ENCODE data around the gene RNF214. TPM values are rescaled to one million over a fixed set of nuclear protein-coding genes. Genes with fewer than 3 reads are reported as not detected.

The RNF214 gene
- total and polyA plus RNA-seq, 2 of the 4 experiments (the other 2 are of a cell fraction): 7.9 to 14.8 TPM

- Histone ChIP-seq H2BK15ac (ENCODE audit: low read depth, low read length) (no peak overlapping the region), H3K14ac (replicated peaks; ENCODE audit: low read depth, low read length) (no peak overlapping the region), H4K8ac (ENCODE audit: low read depth in 2 of 2, low read length in 2 of 2) (no peak overlapping the region), H4K20me1 (ENCODE audit: insufficient read depth, low read length) (no peaks in the 10 kb centered on the region; the same call in 1 of the 2 replicates), H3K27ac (ENCODE audit: insufficient read depth, low read length) (no peak overlapping the region), H3K9ac (ENCODE audit: low read depth, low read length) (no peak overlapping the region), H4K91ac (ENCODE audit: insufficient read depth, low read depth, low read length) (no peak overlapping the region), H3K4me2 (ENCODE audit: low read depth, low read length) (no peak overlapping the region), H3K18ac (ENCODE audit: low read depth, low read length) (no peak overlapping the region), H2BK120ac (ENCODE audit: low read depth, low read length) (no peak overlapping the region), H3K56ac (ENCODE audit: extremely low read depth, insufficient read depth, low read length) (no peak overlapping the region), H3K4me3 (ENCODE audit: insufficient read depth, low read depth, low read length) (no peak overlapping the region), H3K9me3 (ENCODE audit: control insufficient read depth, insufficient read depth, low read length) (no peaks in the 10 kb centered on the region), H2AK5ac (ENCODE audit: low read depth, low read length) (peak overlapping the region; percentile 38; the same call in 1 of the 2 replicates), H2BK5ac (ENCODE audit: low read depth, low read length, poor library complexity, severe bottlenecking) (no peak overlapping the region), H2AK9ac (replicated peaks; ENCODE audit: low read depth, low read length, poor library complexity) (no peak overlapping the region), H3K36me3 (ENCODE audit: control insufficient read depth, insufficient read depth, low read length) (peaks cover 13% of the 10 kb centered on the region; the same call in 1 of the 2 replicates), H3K9me1 (ENCODE audit: insufficient read depth, low read length) (0 out of 2 replicates have a peak, but pooled peaks cover 4% of the 10 kb centered on the region), H2BK20ac (ENCODE audit: low read depth, low read length) (no peak overlapping the region), H3K27me3 (ENCODE audit: control insufficient read depth, insufficient read depth, low read length) (no peaks in the 10 kb centered on the region), H3K79me1 (ENCODE audit: low read depth in 1 of 2, low read length in 2 of 2) (peaks cover 17 to 32% of the 10 kb centered on the region in 2 experiments), H3K4ac (ENCODE audit: low read depth, low read length) (no peak overlapping the region), H3K23ac (ENCODE audit: low read depth, low read length) (no peak overlapping the region), H3K4me1 (ENCODE audit: control insufficient read depth, insufficient read depth, low read length) (peaks cover 7% of the 10 kb centered on the region), H4K5ac (ENCODE audit: low read depth, low read length) (no peak overlapping the region), H2AFZ (replicated peaks; ENCODE audit: low read length, poor library complexity) (no peak overlapping the region)
- ChIA-PET CTCF (no interaction called here), POLR2A (ENCODE audit: unreplicated experiment) (no interaction called here)
- in situ Hi-C loops (cut with MboI; ENCODE audit: low sequenced_read_pairs): loop anchor here (5.0 kb wide), 1 partner anchor 79 kb away; the partner anchor contains the start of gene BACE1
- no TSS peak for BruUV-seq (replicated peaks)
- dilution Hi-C loops (cut with HindIII; ENCODE audit: low sequenced_read_pairs, unreplicated experiment): no loop called here
- DNase-seq (no peak), ATAC-seq (ENCODE audit: low read depth) (no peak)
- no CpG with 5 or more reads among the region's 5 CpGs for WGBS, 2 experiments (ENCODE audit: extremely low coverage in 2 of 2, insufficient read length in 1 of 2)
- intact Hi-C loops (cut with micrococcal nuclease): loop anchor here (2.0 to 10.0 kb wide), 2 partner anchors 43 to 387 kb away; no protein-coding TSS in a partner anchor
- TF ChIP-seq NFE2L2 (IDR thresholded peaks at IDR 0.05; ENCODE audit: low read depth, low read length) (no peak), RCOR1 (IDR thresholded peaks at IDR 0.05; ENCODE audit: insufficient replicate concordance, low read length) (no peak), MAZ (IDR thresholded peaks at IDR 0.05; ENCODE audit: borderline replicate concordance, low read depth, low read length) (no peak), MXI1 (IDR thresholded peaks at IDR 0.05; ENCODE audit: borderline replicate concordance, low read depth, low read length) (no peak), CEBPB (IDR thresholded peaks at IDR 0.05; ENCODE audit: low read depth, low read length) (no peak), SMC3 (IDR thresholded peaks at IDR 0.05; ENCODE audit: low read depth, low read length) (no peak), CTCF (conservative IDR thresholded peaks at IDR 0.05; ENCODE audit: low read depth, low read length) (no peak), RFX5 (IDR thresholded peaks at IDR 0.05; ENCODE audit: low read depth, low read length) (no peak), FOS (IDR thresholded peaks at IDR 0.05; ENCODE audit: low read depth, low read length) (no peak), POLR2A (IDR thresholded peaks at IDR 0.05; ENCODE audit: low read depth, low read length) (no peak), CHD1 (IDR thresholded peaks at IDR 0.05; ENCODE audit: low read depth, low read length) (no peak), BHLHE40 (IDR thresholded peaks at IDR 0.05; ENCODE audit: low read depth, low read length) (no peak), RAD21 (IDR thresholded peaks at IDR 0.05; ENCODE audit: low read length) (no peak), MAFK (IDR thresholded peaks at IDR 0.05; ENCODE audit: low read depth, low read length) (no peak)
- TF ChIP-seq, protein P1, sequence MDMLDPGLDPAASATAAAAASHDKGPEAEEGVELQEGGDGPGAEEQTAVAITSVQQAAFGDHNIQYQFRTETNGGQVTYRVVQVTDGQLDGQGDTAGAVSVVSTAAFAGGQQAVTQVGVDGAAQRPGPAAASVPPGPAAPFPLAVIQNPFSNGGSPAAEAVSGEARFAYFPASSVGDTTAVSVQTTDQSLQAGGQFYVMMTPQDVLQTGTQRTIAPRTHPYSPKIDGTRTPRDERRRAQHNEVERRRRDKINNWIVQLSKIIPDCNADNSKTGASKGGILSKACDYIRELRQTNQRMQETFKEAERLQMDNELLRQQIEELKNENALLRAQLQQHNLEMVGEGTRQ (IDR thresholded peaks at IDR 0.05; ENCODE audit: low read depth, low read length): no peak
- TF ChIP-seq, protein P2, sequence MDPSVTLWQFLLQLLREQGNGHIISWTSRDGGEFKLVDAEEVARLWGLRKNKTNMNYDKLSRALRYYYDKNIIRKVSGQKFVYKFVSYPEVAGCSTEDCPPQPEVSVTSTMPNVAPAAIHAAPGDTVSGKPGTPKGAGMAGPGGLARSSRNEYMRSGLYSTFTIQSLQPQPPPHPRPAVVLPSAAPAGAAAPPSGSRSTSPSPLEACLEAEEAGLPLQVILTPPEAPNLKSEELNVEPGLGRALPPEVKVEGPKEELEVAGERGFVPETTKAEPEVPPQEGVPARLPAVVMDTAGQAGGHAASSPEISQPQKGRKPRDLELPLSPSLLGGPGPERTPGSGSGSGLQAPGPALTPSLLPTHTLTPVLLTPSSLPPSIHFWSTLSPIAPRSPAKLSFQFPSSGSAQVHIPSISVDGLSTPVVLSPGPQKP (IDR thresholded peaks at IDR 0.05; ENCODE audit: borderline replicate concordance, low read depth, low read length): no peak
Observed at GRCh38 chr11:117238221-117238620, 5.8 kb downstream of the RNF214 start.
